ENCODE results near the gene XYLT1. TPM values are rescaled to one million over a fixed set of nuclear protein-coding genes. Genes with fewer than 3 reads are reported as not detected.

The XYLT1 gene
- polyA plus RNA-seq, 1 of the 3 experiments (the other 2 are of a cell fraction), result 17.6 TPM

DNA sequence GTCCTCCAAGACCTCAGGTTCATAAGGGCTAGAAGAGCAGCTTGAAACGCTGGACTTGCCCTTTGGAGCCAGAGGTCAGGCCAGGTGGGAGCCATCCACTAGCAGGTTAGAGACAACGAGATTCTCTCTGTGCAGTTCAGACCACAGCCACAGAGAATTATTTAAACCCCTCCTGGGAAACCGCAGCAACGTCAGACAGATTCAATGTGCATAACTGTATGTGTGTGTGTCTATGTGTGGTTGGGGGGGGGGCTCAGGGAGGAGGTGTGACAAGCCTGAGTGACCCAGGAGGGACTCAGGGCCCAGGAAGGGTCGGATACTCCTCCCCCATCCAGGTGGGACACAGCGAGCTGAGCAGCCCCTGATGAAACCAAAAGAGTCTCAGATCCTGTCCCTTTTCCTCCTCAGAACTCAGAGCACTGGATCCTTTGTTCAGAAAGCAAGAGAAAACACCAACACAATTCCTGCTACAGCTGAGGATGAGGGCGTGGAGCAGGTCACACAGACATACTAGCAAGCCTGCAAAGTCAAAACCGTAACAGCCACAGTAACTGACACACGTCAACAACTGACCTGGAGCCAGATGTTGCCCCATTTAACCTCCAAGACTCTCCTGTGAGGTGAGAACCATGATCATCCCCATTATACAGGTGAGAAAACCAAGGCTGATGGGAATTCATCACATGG, 66.8 kb downstream of the XYLT1 start:
- Histone ChIP-seq H3K9ac (no peak overlapping the region), H3K27ac (ENCODE audit: low read depth in 2 of 2, low read length in 1 of 2) (no peak overlapping the region), H3K4me3 (ENCODE audit: low read depth in 2 of 2, low read length in 1 of 2) (no peak overlapping the region), H3K9me2 (no peaks in the 10 kb centered on the region), H3K36me3 (replicated peaks in 1 of 2; ENCODE audit: control insufficient read depth in 1 of 2, insufficient read depth in 2 of 2, low read length in 1 of 2) (peaks cover 0 to 20% of the 10 kb centered on the region in 2 experiments), H3F3A (replicated peaks; ENCODE audit: insufficient read depth) (peaks cover 50% of the 10 kb centered on the region), H4K20me1 (ENCODE audit: insufficient read depth) (peaks cover 99% of the 10 kb centered on the region), H3K4me2 (no peak overlapping the region), H3K27me3 (ENCODE audit: insufficient read depth) (no peaks in the 10 kb centered on the region), H3K9me3 (no peaks in the 10 kb centered on the region), H2AFZ (ENCODE audit: low read depth) (no peak overlapping the region), H3K79me2 (ENCODE audit: insufficient read depth) (peaks cover 99% of the 10 kb centered on the region), H3K4me1 (ENCODE audit: control insufficient read depth in 1 of 2, insufficient read depth in 2 of 2, low read depth in 1 of 2, low read length in 1 of 2) (peaks cover 4 to 30% of the 10 kb centered on the region in 2 experiments; a peak in 2 of 4 replicates)
- 87% methylated on average over 6 of the region's 9 CpGs for WGBS (ENCODE audit: low lambda C conversion rate)
- no peak for DNase-seq
- ChIA-PET POLR2A (no interaction called here), CTCF (interaction anchor here (1.8 kb wide), 1 partner anchor 64 kb away, joined by 4 read pairs; no protein-coding TSS in a partner anchor)
- TF ChIP-seq RAD21 (IDR thresholded peaks at IDR 0.05; ENCODE audit: low read length) (no peak), GATA2 (CRISPR knock-in tag; IDR thresholded peaks at IDR 0.05) (no peak), CTCF (IDR thresholded peaks at IDR 0.05) (no peak), RFX5 (IDR thresholded peaks at IDR 0.05; ENCODE audit: low read length) (no peak), NRF1 (IDR thresholded peaks at IDR 0.05; ENCODE audit: low read depth, low read length) (no peak), MAX (IDR thresholded peaks at IDR 0.05; ENCODE audit: low read depth) (no peak), TAF1 (IDR thresholded peaks at IDR 0.05; ENCODE audit: borderline replicate concordance, low read depth, low read length) (no peak), JUND (IDR thresholded peaks at IDR 0.05) (no peak), MXI1 (IDR thresholded peaks at IDR 0.05; ENCODE audit: low read depth, low read length) (no peak), EZH2phosphoT487 (IDR thresholded peaks at IDR 0.05; ENCODE audit: borderline replicate concordance, low read depth) (no peak)

DNA sequence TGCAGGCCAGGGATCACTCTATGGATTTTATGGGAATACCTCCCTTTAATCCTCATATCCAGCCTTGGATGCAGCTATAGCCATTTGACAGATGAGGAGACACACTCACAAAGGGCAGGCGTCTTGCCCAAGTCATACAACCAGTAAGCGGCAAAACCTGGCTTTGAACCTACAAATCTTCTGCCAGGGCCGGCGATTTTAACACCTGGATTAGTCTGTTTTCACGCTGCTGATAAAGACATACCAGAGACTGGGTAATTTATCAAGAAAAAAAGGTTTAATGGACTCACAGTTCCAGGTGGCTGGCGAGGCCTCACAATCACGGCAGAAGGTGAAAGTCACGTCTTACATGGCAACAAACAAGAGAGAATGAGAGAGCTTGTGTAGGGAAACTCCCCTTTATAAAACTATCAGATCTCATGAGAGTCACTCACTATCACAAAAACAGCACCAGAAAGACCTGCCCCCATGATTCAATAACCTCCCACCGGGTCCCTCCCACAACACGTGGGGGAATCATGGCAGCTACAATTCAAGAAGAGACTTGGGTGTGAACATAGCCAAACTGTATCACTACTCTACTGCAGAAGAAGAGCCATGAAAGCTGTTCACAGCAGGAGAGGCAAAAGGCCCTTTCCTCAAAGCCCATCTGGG, 67.5 kb downstream of the XYLT1 start:
- Histone ChIP-seq H3K79me2 (ENCODE audit: insufficient read depth) (peaks cover 99% of the 10 kb centered on the region), H4K20me1 (ENCODE audit: insufficient read depth) (peaks cover 99% of the 10 kb centered on the region)
- CTCF ChIA-PET, result interaction anchor here (1.8 kb wide), 1 partner anchor 65 kb away, joined by 4 read pairs; no protein-coding TSS in a partner anchor
- TF ChIP-seq, protein P1, sequence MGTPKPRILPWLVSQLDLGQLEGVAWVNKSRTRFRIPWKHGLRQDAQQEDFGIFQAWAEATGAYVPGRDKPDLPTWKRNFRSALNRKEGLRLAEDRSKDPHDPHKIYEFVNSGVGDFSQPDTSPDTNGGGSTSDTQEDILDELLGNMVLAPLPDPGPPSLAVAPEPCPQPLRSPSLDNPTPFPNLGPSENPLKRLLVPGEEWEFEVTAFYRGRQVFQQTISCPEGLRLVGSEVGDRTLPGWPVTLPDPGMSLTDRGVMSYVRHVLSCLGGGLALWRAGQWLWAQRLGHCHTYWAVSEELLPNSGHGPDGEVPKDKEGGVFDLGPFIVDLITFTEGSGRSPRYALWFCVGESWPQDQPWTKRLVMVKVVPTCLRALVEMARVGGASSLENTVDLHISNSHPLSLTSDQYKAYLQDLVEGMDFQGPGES (IDR thresholded peaks at IDR 0.05; ENCODE audit: low read depth, low read length), result no peak
- TF ChIP-seq RCOR1 (IDR thresholded peaks at IDR 0.05; ENCODE audit: low read length), result no peak
- no peak for TF ChIP-seq JUND (IDR thresholded peaks at IDR 0.05)
- no peak for TF ChIP-seq RAD21 (IDR thresholded peaks at IDR 0.05; ENCODE audit: low read length)
- no peak for TF ChIP-seq CTCF (IDR thresholded peaks at IDR 0.05)
- no peak for TF ChIP-seq NFIC (IDR thresholded peaks at IDR 0.05; ENCODE audit: borderline replicate concordance)
- no peak for TF ChIP-seq SMC3 (IDR thresholded peaks at IDR 0.05; ENCODE audit: low read depth, low read length)
- TF ChIP-seq ELF1 (IDR thresholded peaks at IDR 0.05), result no peak
- no peak for TF ChIP-seq EP300 (IDR thresholded peaks at IDR 0.05; ENCODE audit: borderline replicate concordance in 1 of 2, low read depth in 1 of 2, low read length in 1 of 2)
- TF ChIP-seq SIN3A (IDR thresholded peaks at IDR 0.05; ENCODE audit: borderline replicate concordance, low read depth, low read length), result no peak
- TF ChIP-seq EZH2phosphoT487 (IDR thresholded peaks at IDR 0.05; ENCODE audit: borderline replicate concordance, low read depth), result no peak
- TF ChIP-seq PBX3 (IDR thresholded peaks at IDR 0.05), result no peak
- no peak for TF ChIP-seq MEF2A (IDR thresholded peaks at IDR 0.05; ENCODE audit: borderline replicate concordance, low read depth)
- no peak for TF ChIP-seq CHD2 (IDR thresholded peaks at IDR 0.05; ENCODE audit: low read length, partially characterized antibody)
- no peak for TF ChIP-seq MXI1 (IDR thresholded peaks at IDR 0.05; ENCODE audit: low read depth, low read length)

More for the DNA sequence above, 67.5 kb downstream of the XYLT1 start:
- Histone ChIP-seq H3K4me3 (ENCODE audit: low read depth in 2 of 2, low read length in 1 of 2) (no peak overlapping the region), H3F3A (replicated peaks; ENCODE audit: insufficient read depth) (peaks cover 46% of the 10 kb centered on the region), H3K27me3 (ENCODE audit: insufficient read depth) (no peaks in the 10 kb centered on the region), H3K4me1 (ENCODE audit: control insufficient read depth in 1 of 2, insufficient read depth in 2 of 2, low read depth in 1 of 2, low read length in 1 of 2) (peaks cover 4 to 37% of the 10 kb centered on the region in 2 experiments; a peak in 2 of 4 replicates), H3K4me2 (no peak overlapping the region), H3K9me2 (no peaks in the 10 kb centered on the region), H3K27ac (ENCODE audit: low read depth in 2 of 2, low read length in 1 of 2) (no peak overlapping the region), H3K36me3 (replicated peaks in 1 of 2; ENCODE audit: control insufficient read depth in 1 of 2, insufficient read depth in 2 of 2, low read length in 1 of 2) (peaks cover 0 to 20% of the 10 kb centered on the region in 2 experiments), H2AFZ (ENCODE audit: low read depth) (no peak overlapping the region), H3K9me3 (no peaks in the 10 kb centered on the region), H3K9ac (no peak overlapping the region)
- no peak for DNase-seq
- POLR2A ChIA-PET, result no interaction called here
- 90% methylated on average over 10 of the region's 10 CpGs for WGBS (ENCODE audit: low lambda C conversion rate)

Measured in SK-N-SH (cell line).